Medulla oblongata (tissue), 1 donor: ENCODE data around the gene CASQ2.

Experiments
- DNase-seq: peaks from one replicate; pipeline ENCODE4 v3.0.0-alpha.2; 2015; ENCODE audit errors: extremely low spot score

CASQ2 gene

DNA sequence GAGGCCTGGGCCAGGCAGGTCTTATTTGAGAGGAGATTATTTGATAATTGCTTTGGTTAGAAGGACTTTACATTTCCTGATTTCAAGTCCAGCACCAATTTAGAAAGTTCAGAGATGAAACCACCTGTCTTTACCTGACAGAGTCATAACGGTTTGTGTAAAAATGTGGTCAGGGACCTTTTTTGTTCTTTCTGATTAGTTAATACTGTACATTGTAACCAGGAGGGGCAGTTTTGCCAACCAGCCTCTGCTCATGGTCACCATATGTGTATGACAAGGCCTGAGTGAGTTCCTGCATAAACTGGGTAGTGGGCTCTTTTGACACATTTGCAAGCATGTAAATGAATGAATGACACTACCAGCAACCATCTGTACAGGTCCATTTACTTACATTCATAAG lies 70.9 kb downstream of the CASQ2 start:
- no peak for DNase-seq

DNA sequence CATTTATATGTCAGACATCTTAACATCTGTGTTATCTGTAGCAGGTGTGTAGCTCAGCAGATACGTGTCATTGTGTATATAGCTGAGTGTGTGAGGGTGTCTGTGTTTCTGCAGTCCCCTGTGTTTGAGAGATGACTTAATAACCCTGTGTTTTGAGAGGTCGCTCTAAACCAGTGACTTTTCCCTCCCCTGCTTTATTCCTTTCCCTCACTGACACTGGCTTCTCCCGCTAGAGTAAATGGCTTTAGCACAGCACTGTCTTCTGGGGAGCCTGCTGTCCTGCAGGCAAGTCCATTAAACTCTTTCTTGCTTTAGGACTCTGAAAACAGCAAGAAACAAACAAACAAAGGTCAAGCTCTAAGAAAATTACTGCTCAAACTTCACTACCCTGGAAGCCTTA lies 73.7 kb downstream of the CASQ2 start:
- no peak for DNase-seq

DNA sequence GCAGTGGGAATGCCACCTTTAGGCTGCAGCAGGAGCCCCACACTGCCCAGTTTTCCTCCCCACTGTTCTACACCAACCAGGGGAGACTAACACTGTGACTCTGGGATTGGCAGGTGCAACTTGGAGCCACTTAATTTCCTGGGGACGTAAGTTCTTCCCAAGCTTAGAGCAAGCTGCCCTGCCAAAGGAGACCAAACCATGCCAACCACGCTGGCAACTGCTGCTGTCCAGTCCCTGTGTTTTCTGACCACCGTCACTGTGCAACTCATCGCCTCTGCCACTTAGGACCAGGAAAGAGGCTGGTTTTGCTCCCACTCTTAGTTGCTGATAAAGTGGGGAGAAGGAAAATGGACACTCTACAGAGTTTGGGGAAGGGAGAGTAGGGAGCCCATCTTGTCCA lies 76.3 kb downstream of the CASQ2 start:
- DNase-seq = no peak

- DNase-seq = no peak
Observed at GRCh38 chr1:115690972-115691371, 77.5 kb downstream of the CASQ2 start.

DNA sequence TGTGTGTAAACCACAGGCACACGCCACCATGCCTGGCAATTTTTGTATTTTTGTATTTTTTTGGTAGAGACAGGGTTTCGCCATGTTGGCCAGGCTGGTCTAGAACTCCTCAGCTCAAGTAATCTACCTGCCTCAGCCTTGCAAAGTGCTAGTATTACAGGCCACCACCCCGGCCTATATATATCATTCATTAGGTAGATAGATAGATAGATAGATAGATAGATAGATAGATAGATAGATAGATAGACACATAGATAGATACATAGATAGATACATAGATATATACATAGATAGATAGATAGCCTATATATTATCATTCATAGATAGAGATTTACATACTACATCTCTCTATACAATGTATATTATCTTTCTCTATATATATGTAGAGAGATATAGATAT lies 80.8 kb downstream of the CASQ2 start:
- DNase-seq = no peak

DNA sequence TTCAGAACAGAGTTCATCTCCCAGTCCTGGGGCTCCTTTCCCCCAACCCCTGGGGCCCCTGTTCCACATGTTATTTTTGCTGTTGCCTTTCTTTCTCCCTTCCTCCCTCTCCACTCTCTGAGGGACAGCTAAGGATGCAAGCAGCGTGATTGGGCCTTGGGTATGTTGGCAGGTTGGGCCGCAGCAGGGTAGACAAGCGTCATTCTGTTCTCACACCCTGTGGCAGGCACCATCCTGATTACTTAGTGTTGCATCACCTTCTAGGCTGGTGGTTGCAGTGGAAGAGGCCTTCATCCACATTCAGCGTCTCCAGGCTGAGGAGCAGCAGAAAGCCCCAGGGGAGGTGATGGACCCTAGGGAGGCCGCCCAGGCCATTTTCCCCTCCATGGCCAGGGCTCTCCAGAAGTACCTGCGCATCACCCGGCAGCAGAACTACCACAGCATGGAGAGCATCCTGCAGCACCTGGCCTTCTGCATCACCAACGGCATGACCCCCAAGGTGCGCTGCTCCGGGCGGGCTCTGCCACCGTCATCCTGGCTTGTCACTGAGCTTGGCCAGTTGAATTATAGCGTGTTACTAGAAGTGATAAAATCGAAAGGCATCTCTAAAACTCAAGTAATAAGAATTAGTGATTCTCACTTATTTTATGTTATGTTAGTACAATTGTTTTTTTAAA lies 83.3 kb downstream of the CASQ2 start:
- DNase-seq = no peak

- DNase-seq = no peak
Observed at GRCh38 chr1:115682792-115683191, 85.7 kb downstream of the CASQ2 start.

DNA sequence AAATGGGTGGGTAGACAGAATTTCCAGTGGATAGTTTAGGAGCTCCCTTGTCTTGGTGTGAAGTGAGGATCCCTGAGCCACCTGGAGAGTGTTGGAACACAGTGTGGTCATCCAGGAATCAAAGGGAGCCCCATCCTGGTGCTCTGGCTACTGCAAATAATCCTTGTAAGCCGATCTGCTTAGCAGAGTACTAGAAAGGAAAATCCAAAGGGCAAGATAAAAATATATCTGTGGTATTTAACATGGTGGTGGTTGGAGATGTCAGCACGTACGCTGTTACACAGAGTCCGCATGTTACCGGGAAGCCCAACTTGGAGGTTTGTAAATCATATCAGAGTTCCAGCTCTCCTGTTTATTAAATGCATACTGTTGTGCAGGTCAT lies 87.8 kb downstream of the CASQ2 start:
- DNase-seq = no peak

DNA sequence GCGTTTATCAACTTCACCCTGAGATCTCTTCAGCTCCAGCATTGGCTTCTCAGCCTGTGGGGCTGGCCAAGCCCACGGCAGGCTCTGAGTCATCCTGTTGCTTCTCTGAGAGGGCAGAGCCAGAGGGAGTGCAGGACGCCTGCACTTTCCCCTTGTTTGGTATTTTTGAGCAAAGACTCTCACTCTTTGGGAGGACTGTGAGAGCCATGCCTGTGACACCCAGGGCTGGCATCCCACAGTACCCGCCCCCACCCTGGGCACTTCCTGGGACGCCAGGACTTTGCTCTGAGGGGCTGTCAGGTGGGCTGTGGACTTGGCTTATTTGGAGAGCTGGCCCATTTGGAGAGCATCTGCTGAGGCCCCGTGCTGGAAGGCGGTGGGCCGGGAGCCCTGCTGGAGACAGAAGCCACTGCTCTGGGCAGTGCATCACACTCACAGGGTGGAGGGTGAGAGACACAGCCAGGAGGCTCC lies 89.3 kb downstream of the CASQ2 start:
- peak; percentile 39 for DNase-seq

- DNase-seq = no peak
Observed at GRCh38 chr1:115678141-115678540, 90.4 kb downstream of the CASQ2 start.

- no peak for DNase-seq
Observed at GRCh38 chr1:115677565-115677964, 90.9 kb downstream of the CASQ2 start.

GRCh38 chr1:115677182-115677555 lies 91.3 kb downstream of the CASQ2 start:
- DNase-seq = no peak

- DNase-seq = no peak
Observed at GRCh38 chr1:115676498-115677181, 91.9 kb downstream of the CASQ2 start.

DNA sequence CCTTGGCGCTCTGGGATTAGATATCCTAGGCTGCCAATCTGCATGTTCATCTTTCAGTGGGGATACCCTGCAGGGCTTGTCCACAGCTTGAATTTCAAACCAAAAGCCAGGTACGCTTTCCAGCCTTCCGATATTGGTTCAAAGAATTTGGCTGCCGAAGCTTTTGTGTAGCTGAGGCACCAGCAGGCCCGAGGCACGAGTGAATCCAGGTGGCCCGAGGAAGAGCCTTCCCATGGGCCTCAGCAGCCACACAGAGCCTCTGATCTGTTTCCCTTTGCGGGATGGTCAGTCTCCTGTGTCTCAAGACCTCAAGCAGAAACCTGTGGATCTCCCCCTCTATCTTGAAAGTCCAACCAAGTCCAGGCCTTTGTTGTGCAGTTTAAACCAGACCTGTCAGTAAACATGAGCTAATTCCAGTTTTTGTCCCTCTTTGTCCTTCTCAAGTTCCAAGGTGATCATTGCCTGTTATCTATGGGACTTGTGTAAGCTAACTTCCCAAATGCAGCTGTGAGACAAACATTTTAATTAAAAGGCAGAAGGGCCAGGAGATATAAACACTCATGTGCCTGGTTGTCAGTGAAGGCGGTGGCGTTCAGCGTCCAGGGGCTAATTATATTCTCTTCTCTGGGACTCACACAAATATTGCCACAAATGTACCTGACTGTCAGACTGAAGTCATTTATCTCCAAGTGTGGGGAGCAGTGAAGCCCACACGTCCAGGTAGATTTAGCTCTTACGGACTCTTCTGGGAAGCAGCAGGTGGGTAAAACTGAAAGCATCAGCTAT lies 96.1 kb downstream of the CASQ2 start:
- DNase-seq = no peak

DNA sequence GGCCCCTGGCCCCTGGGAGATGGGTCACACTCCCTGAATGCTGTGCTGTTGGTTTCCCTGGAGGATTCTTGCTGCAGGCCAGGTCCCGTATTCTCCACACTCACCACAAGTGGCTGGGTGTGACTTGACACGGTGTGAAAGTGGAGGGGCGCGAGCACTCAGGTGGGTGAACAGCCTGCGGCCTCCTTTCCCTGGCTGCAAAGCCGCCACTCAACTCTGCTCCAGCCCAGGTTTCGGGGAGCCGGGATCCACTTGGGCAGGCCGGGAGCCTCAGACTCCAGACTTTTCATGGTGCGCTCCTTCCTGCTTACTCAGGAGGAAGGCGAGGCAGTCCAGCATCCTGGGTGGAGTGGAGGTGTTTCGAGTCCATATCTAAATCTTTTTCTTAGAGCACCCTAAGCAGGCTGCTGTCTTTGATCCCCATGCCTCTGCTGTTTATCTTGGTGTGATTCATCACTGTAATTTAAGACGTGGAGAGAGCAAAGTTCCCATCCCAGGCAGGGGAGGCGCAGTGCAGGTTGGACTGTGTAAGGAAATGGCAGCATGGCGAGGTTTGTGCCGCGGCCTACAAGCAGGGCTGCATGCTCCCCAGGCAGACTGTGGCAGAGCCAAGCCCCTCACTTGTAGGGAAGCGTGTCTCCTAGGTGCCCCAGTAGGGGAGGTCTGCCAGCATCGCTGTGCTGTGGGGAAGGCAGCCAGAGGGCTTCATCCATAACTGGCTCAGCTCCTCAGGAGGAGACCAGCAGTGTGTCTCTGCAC lies 97.2 kb downstream of the CASQ2 start:
- peak; percentile 41 for DNase-seq

DNA sequence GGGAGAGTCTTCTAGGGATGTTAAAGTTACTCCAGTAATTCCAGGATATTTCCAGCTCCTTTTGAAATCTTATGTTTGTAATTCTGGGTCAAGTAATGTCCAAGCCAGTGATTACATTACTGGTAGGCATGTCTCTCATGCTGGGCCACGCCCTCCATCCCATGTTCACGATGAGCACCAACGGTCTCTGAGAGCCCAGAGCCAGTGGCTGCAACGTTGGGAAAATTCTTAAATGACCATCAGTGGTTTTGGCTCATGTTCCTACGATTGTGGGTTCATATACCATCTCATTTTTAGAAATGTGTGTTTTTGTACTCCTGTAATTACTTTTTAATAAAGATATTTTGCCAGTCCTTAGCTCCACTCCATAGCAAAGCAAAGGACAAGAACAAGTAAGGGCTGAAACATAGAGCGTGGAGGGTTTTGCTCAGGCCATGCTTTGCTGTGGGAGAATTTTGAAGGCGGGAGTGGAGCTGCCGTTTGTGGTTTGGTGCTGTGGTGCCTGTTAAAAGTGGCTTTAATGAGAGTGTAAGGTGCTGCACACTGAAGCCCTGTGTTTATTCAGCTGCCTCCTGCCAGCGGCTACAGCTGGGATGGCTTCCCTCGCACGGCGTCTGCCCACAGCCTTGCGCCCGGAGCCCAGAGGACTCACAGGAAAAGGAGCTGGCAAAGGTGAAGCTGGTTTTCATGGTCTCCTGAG lies 97.9 kb downstream of the CASQ2 start:
- DNase-seq = no peak

DNA sequence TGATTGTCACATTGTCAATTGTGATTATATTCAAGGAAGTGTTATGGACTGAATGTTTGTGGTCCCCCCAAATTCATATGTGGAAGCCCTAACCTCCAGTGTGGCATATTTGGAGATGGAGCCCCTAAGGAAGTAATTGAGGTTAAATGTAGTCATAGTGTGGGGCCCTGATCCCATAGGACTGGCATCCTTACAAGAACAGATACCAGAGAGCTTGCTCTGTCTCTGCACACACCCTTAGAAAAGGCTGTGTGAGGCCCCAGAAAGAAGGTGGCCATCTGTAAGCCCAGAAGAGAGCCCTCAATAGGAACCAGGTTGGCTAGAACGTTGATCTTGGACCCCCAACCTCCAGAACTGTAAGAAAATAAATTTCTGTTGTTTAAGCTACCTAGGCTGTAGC lies 98.6 kb downstream of the CASQ2 start:
- no peak for DNase-seq

DNA sequence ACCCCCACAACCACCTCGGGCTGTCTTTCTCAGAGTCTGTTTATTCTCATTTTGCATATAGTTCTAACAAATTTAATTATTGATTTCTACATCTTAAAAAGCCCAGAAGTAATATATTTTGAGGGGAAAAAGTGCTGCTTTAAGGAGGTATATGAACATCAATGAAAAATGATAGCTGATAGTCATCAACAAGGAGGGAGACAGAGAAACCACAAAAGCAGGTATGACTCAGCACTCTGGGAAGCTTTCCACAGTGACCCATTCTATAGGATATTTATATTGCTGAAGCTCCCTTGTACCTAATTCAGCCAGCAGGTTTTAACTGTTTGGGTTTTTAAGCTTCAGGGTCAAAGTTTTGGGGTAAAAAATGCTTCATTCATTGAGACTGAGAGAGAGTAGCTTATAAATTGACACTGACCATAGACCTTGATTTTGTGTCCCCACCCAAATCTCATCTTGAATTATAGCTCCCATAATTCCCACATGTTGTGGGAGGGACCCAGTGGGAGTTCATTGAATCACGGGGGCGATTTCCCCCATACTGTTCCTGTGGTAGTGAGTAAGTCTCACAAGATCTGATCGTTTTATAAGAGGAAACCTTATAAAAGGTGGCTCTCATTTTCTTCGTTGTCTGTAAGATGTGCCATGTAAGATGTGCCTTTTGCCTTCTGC lies 99.4 kb downstream of the CASQ2 start:
- DNase-seq = no peak

GRCh38 chr1:115668579-115668978 lies 99.9 kb downstream of the CASQ2 start:
- DNase-seq = no peak

DNA sequence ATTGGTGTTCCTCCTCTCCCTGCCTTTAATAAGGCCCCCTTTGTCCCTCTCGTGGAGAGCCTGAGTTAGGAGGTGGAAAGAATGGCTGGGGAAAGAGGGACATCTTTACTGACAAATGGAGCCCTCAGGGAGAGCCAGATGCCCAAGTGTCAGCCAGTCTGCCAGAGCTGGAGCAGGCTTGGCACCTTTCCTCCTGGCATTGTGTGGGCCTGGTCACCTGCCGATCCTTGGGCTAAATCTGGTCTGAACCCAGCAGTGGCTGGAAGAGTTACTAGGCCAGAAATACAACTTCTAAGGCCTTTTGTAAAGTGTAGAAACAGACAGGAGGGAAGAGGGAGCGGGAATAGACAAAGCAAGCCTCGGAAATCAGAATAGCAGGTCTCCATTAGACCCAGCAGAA lies 101.8 kb downstream of the CASQ2 start:
- peak; percentile 60 for DNase-seq

GRCh38 chr1:115666206-115666605 lies 102.3 kb downstream of the CASQ2 start:
- no peak for DNase-seq
